Activated CD4-positive, alpha-beta T cell treated with anti-CD3 and anti-CD28 coated beads for 24 hours (primary cell): ENCODE data around the gene CORO1C.

Experiments
- DNase-seq, 2 donors: peaks; one replicate each; pipeline ENCODE4 v3.0.0-alpha.2; 2020; ENCODE audit warnings: low read depth in 2 of 2

The CORO1C gene

GRCh38 chr12:108615918-108616317 is 115.4 kb downstream of the CORO1C start:
- DNase-seq, result no peak

DNA sequence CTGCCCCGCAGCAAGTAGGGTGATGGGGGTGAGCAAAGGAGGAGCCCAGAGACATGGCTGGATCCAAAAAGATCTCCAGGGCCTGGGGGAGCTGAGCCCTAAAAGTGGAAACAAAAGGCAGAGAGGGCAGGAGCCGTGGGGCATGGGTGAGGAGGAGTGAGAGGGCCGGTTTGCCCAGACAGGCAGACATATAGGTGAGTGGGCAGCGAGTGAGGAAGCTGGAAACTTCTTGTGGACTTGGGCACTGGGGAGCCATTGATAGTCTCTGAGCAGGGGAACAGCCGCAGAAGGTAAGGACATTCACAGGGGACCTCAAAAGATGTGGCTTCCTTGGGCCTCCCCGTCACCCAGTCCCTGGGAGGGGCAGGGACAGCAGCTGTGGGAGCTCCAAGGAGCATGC is 116.7 kb downstream of the CORO1C start:
- no peak for DNase-seq

DNA sequence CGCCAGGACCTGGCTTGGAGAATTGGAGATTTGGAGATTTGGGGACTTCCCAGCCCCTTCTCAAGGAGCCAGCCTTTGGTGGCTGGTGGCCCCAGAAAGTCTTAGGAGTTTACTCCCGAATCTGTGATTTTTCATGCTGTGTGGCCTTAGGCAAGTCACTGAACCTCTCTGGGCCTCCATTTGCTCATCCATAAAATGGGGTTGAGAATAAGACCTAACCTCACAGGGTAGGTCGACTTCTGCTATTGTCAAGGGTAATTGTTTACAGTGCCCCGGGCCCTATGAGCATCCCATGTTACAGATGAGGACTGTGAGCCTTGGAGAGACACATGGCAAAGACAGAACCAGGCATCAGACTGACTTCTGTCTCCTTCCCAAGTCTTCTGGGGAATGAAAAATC is 117.3 kb downstream of the CORO1C start:
- no peak for DNase-seq

DNA sequence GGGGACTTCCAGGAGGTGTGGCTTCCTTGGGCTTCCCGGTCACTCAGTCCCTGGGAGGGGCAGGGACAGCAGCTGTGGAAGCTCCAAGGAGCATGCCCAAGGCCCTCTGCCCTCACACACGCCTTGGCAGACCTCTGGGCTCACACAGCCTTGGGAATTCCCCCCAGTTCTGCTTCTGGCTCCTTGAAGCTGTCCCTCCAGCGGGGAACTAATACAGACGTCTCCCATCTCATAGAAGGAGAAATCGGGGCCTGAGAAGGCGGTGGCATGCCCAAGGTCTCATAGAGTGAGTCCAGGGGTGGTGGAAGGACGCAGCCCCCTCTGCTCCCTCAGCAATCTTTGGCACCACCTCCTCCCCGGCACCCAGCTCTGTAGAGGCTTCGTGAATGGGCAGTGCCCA is 117.8 kb downstream of the CORO1C start:
- DNase-seq, result no peak

GRCh38 chr12:108612788-108613282 is 118.5 kb downstream of the CORO1C start:
- DNase-seq, result no peak

DNA sequence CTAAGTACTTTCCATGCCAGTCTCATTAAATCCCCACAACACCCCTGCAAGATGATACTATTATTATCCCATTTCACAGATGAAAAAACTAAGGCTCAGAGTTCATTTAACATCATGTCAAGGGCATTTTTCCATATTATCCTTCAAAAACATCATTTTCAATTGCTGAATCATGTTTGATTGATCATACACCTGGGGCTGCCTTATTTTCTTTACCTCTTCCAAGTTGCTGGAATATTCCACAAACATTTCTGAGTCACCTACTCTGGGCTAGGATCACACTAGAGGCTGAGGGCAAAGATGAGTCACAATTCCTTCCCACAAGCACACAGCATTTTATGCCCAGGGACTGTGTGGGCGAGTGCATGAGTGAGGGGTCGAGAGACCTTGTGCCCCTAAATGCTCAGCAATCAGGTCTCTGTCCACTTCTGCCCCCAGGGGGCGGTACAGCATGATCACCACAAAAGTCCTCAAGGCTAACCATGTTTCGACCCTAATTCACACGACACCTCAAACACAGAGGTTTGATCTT is 119.4 kb downstream of the CORO1C start:
- DNase-seq, result peak in 1 of 2 donors; percentile 42

DNA sequence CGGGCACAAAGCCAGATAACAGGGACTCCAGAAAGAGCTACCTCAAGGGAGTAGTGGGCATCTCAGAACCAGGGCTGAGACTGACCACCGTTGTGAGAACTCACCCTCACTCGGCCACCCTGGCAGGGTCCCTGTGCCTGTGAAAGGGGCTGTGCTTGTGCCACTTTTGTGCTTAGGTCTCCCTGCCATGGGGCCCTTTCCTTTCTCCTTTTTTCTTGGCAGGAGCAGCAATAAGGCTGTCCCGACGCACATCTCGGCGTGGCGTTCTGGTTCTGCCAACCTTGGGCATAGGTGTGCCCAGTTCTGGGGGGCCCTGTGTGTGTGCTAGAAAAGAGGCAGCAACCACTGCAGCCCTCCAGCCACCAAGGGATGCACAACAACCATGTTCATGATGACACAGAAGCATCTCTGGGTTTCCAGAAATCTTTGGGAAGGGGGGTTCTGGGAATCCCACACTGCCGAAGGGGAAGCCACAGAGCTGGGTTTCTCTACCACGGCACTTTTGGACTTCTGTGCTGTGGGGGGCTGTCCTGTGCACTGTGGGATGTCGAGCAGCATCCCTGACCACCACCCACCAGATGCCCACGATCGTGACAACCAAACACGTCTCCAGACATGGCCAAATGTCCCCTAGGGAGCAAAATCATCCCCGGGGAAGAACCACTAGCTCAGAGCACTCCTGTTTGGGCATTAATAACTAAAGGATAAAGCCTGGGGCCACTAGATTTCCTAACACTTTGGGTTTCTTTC is 120.3 kb downstream of the CORO1C start:
- no peak for DNase-seq

DNA sequence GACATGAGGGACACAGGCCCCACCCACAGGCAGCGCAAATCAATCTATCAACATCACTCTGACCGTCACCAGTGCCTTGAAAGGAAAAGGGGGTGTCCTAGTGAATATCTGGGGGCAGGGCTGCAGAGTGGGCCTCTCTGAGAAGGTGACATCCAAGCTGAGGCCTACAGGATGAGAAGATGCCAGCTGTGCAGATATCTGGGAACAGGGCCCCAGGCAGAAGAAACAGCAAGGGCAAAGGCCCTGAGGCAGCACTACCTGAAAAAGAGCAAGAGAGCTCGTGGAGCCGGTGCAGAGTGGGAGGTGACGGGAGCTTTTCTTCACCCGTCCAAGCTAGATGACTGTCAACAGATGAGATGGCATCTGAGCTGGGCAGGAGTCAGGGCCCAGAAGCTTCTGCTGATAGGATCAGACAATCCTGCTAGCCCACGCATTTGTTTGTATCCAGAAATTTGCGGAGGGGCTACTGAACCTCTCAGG is 120.9 kb downstream of the CORO1C start:
- DNase-seq, result no peak

DNA sequence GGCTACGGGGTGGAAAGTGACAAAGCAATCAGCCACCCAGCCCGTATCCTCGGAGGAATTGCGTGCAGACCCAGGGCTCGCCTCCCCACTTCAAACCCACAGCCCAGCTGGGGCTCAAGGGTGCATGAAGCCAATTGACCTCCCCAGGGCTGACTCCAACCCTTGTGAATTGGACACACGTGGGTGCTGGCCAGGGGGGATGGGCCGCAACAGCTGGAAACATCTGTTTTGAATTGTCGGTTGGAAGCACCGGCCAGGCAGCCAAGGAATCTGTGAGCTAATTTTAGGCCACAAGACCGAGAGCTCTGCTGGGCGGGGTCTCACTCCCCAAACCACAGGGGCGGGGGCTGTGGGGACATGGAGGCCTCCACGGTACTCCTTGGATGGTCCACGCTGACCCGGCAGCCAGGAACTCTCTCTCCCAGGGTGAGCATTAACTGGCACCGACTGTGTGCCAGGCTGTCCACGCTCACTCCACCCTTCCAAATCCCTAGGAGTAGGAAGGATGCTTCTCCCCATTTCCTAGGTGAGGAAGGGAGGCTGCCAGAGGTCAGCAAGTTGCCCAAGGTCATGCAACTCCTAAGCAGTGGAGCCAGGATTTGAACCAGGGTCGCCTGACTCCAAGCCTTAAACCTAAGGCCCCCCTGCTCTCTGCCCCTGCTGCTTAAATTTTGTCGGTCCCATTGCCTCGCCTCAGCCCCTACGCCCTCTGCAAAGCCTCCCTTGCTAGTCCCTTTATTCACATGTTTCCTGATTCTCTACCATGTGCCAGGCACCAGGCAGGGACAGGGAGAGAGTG is 121.6 kb downstream of the CORO1C start:
- DNase-seq, result no peak

DNA sequence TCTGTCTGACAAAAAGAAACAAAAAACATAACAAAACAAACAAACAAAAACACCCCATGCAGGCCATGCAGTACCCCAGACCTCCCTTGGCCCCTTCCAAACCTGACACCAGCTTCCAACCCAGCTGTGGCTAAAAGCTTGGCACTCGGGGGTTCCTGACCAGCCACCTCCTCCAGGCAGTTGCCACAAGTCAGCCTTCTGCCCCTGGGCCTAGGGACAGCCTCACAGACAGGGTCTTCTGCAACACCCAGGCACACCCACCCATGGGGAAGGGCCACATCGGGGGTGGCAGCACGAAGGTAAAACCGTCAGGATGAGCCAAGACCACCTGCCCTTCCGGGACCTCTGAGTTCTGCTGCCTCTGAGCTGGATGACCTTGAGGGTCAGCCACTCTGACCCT is 122.7 kb downstream of the CORO1C start:
- no peak for DNase-seq

GRCh38 chr12:108607981-108608600 is 123.2 kb downstream of the CORO1C start:
- DNase-seq, result no peak

- no peak for DNase-seq
Observed at GRCh38 chr12:108606492-108606891, 124.8 kb downstream of the CORO1C start.

DNA sequence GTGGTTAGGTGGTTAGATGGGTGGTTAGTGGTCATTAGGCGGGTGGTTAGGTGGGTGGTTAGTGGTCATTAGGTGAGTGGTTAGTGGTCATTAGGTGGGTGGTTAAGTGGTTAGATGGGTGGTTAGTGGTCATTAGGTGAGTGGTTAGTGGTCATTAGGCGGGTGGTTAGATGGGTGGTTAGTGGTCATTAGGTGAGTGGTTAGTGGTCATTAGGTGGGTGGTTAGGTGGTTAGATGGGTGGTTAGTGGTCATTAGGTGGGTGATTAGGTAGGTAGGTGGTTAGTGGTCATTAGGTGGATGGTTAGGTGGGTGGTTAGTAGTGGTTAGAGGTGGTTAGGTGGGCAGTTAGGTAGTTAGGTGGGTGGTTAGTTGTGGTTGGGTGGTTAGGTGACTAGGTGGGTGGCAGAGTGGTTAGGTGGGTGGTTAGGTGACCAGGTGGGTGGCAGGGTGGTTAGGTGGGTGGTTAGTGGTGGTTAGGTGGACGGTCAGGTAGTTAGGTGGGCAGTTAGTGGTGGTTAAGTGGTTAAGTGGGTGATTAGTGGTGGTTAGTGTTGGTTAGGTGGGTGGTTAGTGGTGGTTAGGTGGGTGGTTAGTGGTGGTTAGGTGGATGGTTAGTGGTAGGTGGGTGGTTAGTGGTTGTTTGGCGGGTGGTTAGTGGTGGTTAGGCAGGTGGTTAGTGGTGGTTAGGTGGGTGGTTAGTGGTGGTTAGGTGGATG is 125.5 kb downstream of the CORO1C start:
- DNase-seq, result no peak

- no peak for DNase-seq
Observed at GRCh38 chr12:108605000-108605689, 126.2 kb downstream of the CORO1C start.

DNA sequence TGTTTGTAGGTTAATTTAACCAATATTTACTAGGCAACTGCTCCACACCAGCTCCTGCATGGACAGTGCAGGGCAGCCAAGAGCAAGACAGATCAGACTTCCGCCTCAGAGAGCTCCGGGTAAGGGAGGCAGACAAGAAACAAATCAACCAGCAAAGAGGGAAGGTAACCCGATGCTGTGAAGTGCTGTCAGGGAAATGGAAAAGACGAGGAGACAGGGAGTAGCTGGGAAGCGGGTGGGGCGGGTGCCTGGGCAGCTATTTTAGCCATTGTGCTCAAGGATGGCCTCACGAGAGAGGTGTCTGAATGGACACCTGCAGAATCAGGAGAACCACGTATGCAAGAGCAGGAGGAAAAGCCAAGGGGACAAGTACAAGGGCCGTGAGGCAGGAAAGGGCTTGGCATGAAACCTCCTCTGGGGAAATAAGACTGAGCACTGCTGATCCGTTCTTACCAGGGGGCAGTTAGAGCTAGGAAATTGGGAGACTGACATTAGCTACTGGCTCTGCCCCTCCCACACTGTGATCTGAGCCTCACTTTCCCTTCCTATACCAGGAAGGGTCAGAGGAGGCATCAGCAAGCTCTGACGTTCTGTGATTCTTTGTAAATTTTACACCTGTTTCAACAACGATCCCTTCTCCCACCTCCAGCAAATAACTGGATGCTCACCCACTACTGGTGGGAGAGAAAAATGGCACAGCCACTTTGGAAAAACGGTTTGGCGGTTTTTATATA is 126.9 kb downstream of the CORO1C start:
- no peak for DNase-seq

- DNase-seq, result no peak
Observed at GRCh38 chr12:108603743-108604142, 127.6 kb downstream of the CORO1C start.

- no peak for DNase-seq
Observed at GRCh38 chr12:108602976-108603704, 128.2 kb downstream of the CORO1C start.

- DNase-seq, result no peak
Observed at GRCh38 chr12:108602209-108602705, 129.1 kb downstream of the CORO1C start.

- no peak for DNase-seq
Observed at GRCh38 chr12:108600702-108601007, 130.7 kb downstream of the CORO1C start.
